Fibroblast of mammary gland (primary cell): ENCODE measurements around the gene ARHGEF38.
A peak's percentile ranks its signal among the peaks of the same experiment; 100 is the strongest.

Source experiments
- DNase-seq: peaks from one replicate; pipeline ENCODE4 v3.0.0-alpha.2; 2010; ENCODE audit warnings: low read depth
- H3K4me3 ChIP-seq: 2 replicates; pipeline ENCODE4 v1.5.1; 2011; ENCODE audit warnings: low read depth, mild to moderate bottlenecking, low read length, moderate library complexity; ENCODE audit not compliant: control insufficient read depth
- TF ChIP-seq, protein P1 (sequence below): conservative IDR thresholded peaks from 2 replicates; pipeline ENCODE4 v1.5.1; 2011; ENCODE audit warnings: low read depth, low read length, inconsistent platforms; ENCODE audit not compliant: control insufficient read depth, insufficient read depth

ARHGEF38 gene

DNA sequence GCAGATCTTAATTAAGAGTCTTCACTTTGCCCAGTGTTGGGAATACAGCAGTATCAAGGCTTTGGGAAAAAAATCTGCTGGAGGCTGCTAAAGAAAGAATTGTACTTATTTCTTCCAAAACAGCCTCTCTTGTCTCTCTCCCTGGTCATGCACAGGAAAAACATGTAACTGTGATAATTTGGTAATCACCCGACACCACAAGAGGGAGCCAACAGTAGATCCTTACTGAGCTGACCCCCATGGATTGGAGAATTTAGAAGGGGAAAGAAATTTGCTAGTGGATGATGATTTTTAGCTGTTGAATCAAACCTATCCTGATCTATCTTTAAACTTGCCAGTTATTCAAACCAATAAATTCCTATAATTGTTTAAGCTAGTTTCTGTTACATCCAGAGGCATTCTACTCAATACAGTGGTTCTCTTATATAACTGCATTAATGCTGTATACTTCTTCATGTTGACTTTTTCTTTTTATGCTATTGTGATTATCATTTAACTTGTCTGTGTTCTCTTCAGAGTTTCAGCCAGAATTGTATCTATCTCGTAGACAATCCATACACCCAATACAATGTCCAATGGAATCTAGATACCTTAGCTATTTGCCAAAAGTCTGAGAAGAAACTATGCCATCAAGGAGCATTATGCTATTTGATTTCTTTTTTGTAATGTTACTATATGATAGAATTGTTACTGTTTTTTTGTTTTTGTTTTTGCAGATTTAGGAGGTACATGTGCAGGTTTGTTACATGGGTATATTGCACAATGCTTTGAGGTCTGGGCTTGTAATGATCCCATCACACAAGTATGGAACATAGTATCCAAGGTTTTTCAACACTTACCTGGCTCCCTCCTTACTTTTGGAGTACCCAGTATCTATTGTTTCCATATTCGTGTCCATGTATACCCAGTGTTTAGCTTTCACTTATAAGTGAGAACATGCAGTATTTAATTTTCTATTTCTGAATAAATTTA lies 31.3 kb upstream of the ARHGEF38 start:
- peak; percentile 47 for DNase-seq
- TF ChIP-seq, protein P1, sequence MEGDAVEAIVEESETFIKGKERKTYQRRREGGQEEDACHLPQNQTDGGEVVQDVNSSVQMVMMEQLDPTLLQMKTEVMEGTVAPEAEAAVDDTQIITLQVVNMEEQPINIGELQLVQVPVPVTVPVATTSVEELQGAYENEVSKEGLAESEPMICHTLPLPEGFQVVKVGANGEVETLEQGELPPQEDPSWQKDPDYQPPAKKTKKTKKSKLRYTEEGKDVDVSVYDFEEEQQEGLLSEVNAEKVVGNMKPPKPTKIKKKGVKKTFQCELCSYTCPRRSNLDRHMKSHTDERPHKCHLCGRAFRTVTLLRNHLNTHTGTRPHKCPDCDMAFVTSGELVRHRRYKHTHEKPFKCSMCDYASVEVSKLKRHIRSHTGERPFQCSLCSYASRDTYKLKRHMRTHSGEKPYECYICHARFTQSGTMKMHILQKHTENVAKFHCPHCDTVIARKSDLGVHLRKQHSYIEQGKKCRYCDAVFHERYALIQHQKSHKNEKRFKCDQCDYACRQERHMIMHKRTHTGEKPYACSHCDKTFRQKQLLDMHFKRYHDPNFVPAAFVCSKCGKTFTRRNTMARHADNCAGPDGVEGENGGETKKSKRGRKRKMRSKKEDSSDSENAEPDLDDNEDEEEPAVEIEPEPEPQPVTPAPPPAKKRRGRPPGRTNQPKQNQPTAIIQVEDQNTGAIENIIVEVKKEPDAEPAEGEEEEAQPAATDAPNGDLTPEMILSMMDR: peak; percentile 74
- no peak overlapping the region for H3K4me3 ChIP-seq

DNA sequence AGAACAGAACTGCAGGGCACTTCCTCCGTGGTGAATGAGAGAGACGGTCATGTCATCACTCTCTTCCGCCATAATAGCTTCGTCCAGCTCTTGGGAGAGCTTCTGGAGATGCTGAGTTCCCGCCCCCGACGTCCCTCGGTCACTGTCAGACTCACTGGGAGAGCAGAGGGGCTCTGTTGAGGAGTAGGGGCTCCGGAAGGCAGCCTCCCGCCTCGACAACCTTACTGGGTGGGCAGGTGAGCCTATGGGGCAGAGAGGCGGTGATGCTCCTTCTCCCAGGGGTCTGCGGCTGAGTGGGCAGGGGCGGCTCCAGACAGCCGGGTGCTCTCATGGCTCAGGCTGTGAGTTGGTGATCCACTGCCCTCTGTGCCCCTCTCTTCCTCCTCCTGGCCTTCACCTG lies 25.8 kb upstream of the ARHGEF38 start:
- no peak overlapping the region for H3K4me3 ChIP-seq
- TF ChIP-seq, protein P1: no peak
- DNase-seq: no peak

DNA sequence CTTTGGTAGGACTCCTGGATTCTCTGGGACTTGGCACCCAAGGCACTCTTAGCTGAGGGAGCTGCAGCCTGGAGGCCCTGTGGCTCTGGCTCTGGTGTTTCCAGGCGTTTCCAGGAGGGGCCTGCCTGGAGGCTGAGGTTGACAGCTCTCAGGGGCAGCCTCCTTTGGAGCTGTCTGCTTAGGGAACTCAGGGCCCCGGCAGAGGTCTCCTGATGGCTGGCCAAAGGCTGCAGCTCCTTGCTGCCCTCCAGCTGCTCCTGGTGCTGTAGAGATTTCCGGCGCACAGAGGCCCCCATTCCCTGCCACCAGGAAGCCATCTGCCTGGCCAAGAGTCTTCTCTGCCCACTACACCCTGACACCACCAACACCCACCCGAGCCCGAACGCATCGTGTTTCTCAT lies 25.3 kb upstream of the ARHGEF38 start:
- TF ChIP-seq, protein P1: no peak
- DNase-seq: no peak
- no peak overlapping the region for H3K4me3 ChIP-seq

DNA sequence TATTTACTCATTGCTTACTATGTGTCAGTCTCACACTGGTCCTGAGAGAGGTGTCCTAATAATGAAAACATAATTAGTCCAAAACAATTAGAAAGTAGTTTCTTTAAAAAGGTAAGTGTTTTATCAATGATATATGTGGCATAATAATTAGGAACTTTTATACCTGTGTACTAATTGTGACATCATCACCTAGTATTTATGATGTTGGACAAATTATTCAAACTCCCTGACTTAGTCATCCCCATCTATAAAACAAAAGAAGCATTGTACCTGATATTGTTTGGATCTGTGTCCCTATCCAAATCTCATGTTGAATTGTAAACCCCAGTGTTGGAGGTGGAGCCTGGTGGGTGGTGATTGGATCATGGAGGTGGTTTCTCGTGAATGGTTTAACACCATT lies 15.8 kb upstream of the ARHGEF38 start:
- no peak for DNase-seq
- TF ChIP-seq, protein P1: no peak
- no peak overlapping the region for H3K4me3 ChIP-seq

DNA sequence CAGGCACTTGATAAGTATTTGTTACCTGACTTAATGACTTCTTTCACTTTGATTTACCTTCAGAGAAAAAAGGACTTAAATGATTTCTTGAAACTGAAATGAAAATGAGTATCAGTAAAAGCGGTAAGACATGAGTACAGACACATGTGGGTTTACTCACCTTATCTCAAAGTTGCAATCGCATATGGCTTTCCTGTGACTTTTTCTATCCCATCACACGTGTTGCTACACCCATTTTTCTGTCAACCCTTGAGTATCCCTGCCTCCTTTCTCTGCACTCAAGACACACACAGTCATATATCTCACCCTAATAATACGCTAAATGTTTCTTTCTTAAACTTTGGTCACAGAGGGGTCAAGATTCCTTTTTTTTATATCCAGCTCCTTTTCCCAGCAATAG lies 11.0 kb upstream of the ARHGEF38 start:
- DNase-seq: no peak
- H3K4me3 ChIP-seq: no peak overlapping the region
- TF ChIP-seq, protein P1: no peak

DNA sequence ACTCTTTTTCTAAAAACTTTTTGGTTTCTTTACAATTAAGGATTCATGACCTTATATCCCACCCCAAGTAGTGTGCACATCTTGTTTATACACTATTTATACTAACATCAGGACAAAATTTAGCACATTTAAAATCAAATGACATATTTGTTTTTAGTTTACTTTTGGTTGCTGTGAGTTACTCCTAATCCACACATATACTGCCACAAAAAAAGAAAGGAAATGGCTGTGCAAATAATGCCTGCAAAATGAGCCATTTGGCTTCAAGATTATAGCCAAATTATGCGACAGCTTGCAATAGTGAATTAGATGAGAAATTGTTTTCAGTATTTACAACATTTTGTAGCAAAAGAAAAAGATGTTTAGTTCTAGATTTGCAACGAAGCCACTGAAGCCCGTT lies 10.4 kb upstream of the ARHGEF38 start:
- no peak for DNase-seq
- TF ChIP-seq, protein P1: no peak
- H3K4me3 ChIP-seq: no peak overlapping the region
